ENCODE results near the gene ARHGEF6. TPM values are rescaled to one million over a fixed set of nuclear protein-coding genes. Genes with fewer than 3 reads are reported as not detected.
A peak's percentile ranks its signal among the peaks of the same experiment; 100 is the strongest.

Gene ARHGEF6
- polyA plus RNA-seq, 4 donors, result 1.1 to 6.4 (median 3.8) TPM

DNA sequence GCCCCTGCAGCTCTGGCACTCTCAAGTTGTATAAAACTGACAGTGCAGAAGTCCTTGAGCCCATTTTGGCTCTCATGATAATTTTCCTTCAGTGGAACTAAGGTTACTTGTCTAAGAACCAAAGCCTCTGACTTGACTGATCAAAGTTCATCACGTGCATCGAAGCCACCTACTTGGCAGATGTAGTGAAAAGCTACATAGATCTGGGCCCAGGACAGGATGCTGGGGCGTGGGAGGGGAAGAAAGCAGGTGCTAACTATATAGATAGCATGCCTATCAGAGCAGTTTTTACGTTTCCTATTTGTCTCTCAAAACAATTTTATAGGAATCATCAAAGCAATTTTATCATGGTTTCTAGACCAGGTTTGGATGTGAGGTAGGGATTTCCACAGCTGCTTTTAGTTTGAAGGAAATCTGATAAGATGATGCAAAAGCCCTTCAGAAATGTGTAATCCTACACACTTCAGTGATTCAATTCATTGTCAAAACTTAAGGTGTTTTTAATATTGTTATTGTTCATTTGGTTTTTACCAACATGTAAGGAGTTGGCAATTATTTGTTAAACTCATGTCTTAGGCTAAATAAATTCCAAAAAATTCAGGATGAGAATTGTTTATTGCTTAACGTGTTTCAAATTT is 134.0 kb downstream of the ARHGEF6 start:
- WGBS, 3 donors, result 22 to 64% (median 33%) methylated on average over 5 of the region's 5 CpGs
- Histone ChIP-seq H3K9me3 (ENCODE audit: control insufficient read depth in 2 of 2, insufficient read depth in 1 of 2, low read depth in 1 of 2, low read length in 1 of 2) (no peaks in the 10 kb centered on the region), H3K27me3 (ENCODE audit: control insufficient read depth in 3 of 3, insufficient read depth in 3 of 3, low read length in 3 of 3) (no peaks in the 10 kb centered on the region), H3K27ac (ENCODE audit: low read depth in 1 of 3, low read length in 2 of 3) (no peak overlapping the region), H3K36me3 (ENCODE audit: control insufficient read depth in 3 of 3, insufficient read depth in 2 of 3, low read depth in 1 of 3, low read length in 3 of 3) (no peaks in the 10 kb centered on the region), H3K4me1 (ENCODE audit: control insufficient read depth in 3 of 3, insufficient read depth in 2 of 3, low read depth in 1 of 3, low read length in 2 of 3) (no peaks in the 10 kb centered on the region), H3K4me3 (ENCODE audit: low read depth in 1 of 3, low read length in 3 of 3) (no peak overlapping the region)
- no peak for FAIRE-seq
- no peak for DNase-seq

DNA sequence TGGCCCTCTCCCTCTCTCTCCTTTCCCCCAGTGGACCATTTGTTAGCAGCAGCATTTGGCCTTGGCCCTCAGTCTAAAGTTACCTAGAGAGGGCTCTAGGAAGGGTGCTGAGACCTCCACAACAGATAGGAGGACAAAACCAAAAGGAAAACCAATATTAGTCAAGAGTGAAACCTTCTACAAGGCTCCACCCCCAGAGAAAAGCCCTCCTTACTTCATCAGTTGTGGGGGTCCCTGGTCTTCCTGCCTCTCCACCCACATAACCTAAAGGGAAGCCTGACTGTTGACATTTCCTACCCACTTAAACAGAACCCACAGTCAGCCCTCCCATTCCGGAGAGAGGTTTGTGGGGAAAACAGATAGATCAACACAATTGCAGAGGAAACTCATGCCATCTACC is 137.5 kb downstream of the ARHGEF6 start:
- Histone ChIP-seq H3K4me1 (ENCODE audit: control insufficient read depth in 3 of 3, insufficient read depth in 2 of 3, low read depth in 1 of 3, low read length in 2 of 3) (no peaks in the 10 kb centered on the region), H3K9me3 (ENCODE audit: control insufficient read depth in 2 of 2, insufficient read depth in 1 of 2, low read depth in 1 of 2, low read length in 1 of 2) (no peaks in the 10 kb centered on the region), H3K4me3 (ENCODE audit: low read depth in 1 of 3, low read length in 3 of 3) (no peak overlapping the region), H3K36me3 (ENCODE audit: control insufficient read depth in 3 of 3, insufficient read depth in 2 of 3, low read depth in 1 of 3, low read length in 3 of 3) (no peaks in the 10 kb centered on the region), H3K27me3 (ENCODE audit: control insufficient read depth in 3 of 3, insufficient read depth in 3 of 3, low read length in 3 of 3) (no peaks in the 10 kb centered on the region), H3K27ac (ENCODE audit: low read depth in 1 of 3, low read length in 2 of 3) (peak overlapping the region in 1 of 3 donors; percentile 38)
- 29 to 65% (median 59%) methylated on average over 1 of the region's 1 CpG for WGBS, 3 donors
- DNase-seq, result no peak
- no peak for FAIRE-seq

DNA sequence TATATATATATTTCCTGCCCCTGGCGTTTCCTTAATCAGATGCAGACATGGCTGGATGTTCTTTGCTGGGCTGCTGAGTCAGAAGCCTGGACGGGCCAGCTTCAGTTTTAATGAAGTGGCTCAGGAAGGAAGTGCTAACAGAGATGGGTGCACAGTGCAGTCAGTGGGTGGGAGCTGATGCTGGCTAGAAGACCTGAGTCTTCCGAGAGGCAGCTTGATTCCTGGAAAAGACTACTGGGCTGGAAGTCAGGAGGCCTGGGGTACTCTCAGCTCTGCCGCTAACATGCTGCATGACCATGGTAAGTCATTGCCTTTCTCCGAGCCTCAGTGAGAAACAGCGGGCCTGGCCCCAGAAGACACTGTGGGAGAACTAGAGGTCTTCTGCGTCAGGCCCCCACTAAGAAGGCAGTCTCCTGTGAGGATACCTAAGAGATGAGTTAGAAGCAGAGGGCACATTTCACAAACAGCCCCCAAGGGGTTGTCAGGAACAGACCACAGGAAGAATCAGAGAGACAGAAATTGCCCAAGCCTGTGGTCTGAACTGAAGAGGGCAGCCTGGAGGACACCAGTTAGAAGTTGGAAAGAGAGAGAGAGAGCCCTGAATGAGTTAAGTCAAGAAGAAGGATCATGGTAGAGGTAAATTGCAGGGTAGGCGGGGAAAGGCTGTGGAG is 141.1 kb downstream of the ARHGEF6 start:
- H3K4me3 ChIP-seq (ENCODE audit: low read depth in 1 of 3, low read length in 3 of 3), result no peak overlapping the region
- H3K27me3 ChIP-seq (ENCODE audit: control insufficient read depth in 3 of 3, insufficient read depth in 3 of 3, low read length in 3 of 3), result no peaks in the 10 kb centered on the region
- no peaks in the 10 kb centered on the region for H3K4me1 ChIP-seq (ENCODE audit: control insufficient read depth in 3 of 3, insufficient read depth in 2 of 3, low read depth in 1 of 3, low read length in 2 of 3)
- WGBS, 3 donors, result 63 to 76% (median 66%) methylated on average over 8 of the region's 8 CpGs
- no peaks in the 10 kb centered on the region for H3K36me3 ChIP-seq (ENCODE audit: control insufficient read depth in 3 of 3, insufficient read depth in 2 of 3, low read depth in 1 of 3, low read length in 3 of 3)
- FAIRE-seq, result no peak
- H3K9me3 ChIP-seq (ENCODE audit: control insufficient read depth in 2 of 2, insufficient read depth in 1 of 2, low read depth in 1 of 2, low read length in 1 of 2), result no peaks in the 10 kb centered on the region
- DNase-seq, result no peak
- H3K27ac ChIP-seq (ENCODE audit: low read depth in 1 of 3, low read length in 2 of 3), result peak overlapping the region in 1 of 3 donors; percentile 58

DNA sequence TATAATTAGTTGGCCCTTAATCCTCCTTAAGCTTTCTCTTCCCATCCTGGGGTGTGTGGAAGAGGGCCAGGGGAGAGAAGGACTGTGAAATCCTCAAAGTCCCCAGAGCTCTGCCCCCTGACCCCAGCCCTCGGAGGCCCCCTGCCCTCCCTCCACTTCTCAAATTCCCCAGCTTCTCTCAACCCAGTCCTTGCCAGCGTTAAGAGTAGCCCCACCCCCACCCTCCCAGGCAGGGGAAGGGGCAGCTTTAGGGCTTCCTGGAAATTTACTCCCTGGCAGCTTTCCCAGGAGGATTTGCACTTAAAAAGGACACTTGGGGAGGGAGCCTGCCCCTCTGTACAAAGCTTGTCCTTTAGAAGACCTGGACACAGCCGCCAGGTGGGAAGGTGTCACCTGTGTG is 144.6 kb downstream of the ARHGEF6 start:
- Histone ChIP-seq H3K4me3 (ENCODE audit: low read depth in 1 of 3, low read length in 3 of 3) (no peak overlapping the region), H3K36me3 (ENCODE audit: control insufficient read depth in 3 of 3, insufficient read depth in 2 of 3, low read depth in 1 of 3, low read length in 3 of 3) (no peaks in the 10 kb centered on the region), H3K27me3 (ENCODE audit: control insufficient read depth in 3 of 3, insufficient read depth in 3 of 3, low read length in 3 of 3) (no peaks in the 10 kb centered on the region), H3K27ac (ENCODE audit: low read depth in 1 of 3, low read length in 2 of 3) (no peak overlapping the region), H3K4me1 (ENCODE audit: control insufficient read depth in 3 of 3, insufficient read depth in 2 of 3, low read depth in 1 of 3, low read length in 2 of 3) (no peaks in the 10 kb centered on the region), H3K9me3 (ENCODE audit: control insufficient read depth in 2 of 2, insufficient read depth in 1 of 2, low read depth in 1 of 2, low read length in 1 of 2) (no peaks in the 10 kb centered on the region)
- no peak for FAIRE-seq
- no peak for DNase-seq
- WGBS, 3 donors, result 8 to 41% (median 25%) methylated on average over 3 of the region's 3 CpGs

DNA sequence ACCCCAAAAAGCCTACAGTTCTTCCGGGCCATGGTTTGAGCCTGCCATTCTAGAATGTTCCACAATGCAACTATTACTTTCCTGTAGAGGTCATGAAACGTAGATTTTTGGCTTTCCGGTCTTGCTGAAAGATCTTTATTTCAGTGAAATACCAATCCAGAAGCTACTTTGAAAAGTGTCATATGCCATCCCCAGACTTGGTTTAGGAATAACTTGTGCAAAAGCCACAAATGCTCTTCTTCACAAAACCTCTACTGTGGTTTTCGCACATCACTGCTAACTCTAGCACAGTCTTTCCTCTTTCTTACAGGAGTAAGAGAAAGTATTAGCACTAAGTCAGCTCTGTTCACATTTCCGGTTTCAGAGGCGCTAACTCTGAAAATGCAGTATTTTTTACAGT is 145.5 kb downstream of the ARHGEF6 start:
- Histone ChIP-seq H3K36me3 (ENCODE audit: control insufficient read depth in 3 of 3, insufficient read depth in 2 of 3, low read depth in 1 of 3, low read length in 3 of 3) (no peaks in the 10 kb centered on the region), H3K9me3 (ENCODE audit: control insufficient read depth in 2 of 2, insufficient read depth in 1 of 2, low read depth in 1 of 2, low read length in 1 of 2) (no peaks in the 10 kb centered on the region), H3K27ac (ENCODE audit: low read depth in 1 of 3, low read length in 2 of 3) (no peak overlapping the region), H3K4me3 (ENCODE audit: low read depth in 1 of 3, low read length in 3 of 3) (no peak overlapping the region), H3K27me3 (ENCODE audit: control insufficient read depth in 3 of 3, insufficient read depth in 3 of 3, low read length in 3 of 3) (no peaks in the 10 kb centered on the region), H3K4me1 (ENCODE audit: control insufficient read depth in 3 of 3, insufficient read depth in 2 of 3, low read depth in 1 of 3, low read length in 2 of 3) (no peaks in the 10 kb centered on the region)
- no peak for FAIRE-seq
- WGBS, 3 donors, result 61 to 84% (median 61%) methylated on average over 6 of the region's 6 CpGs
- DNase-seq, result peak in 1 of 2 donors; percentile 32

DNA sequence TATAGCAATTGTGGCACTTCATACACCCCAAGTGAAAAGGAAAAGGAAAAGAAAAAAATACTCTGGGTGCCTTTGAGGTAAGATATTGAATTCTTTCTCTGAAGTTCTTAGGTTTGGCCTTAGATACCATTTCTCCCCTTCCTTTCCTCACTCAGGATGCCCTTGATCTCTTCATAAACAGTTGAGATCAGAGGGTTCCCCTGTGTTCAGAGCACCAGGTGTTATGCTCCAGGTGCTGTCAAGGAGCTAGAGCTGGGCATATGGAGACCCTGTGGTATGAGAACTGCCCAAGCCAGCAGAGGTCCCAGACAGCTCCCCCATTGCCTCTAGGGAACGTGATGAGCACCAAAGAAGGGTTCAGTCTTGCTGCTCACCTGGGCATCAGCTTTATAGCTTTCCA is 149.9 kb downstream of the ARHGEF6 start:
- WGBS, 3 donors, result 20 to 59% (median 21%) methylated on average over 1 of the region's 1 CpG
- no peak for DNase-seq

DNA sequence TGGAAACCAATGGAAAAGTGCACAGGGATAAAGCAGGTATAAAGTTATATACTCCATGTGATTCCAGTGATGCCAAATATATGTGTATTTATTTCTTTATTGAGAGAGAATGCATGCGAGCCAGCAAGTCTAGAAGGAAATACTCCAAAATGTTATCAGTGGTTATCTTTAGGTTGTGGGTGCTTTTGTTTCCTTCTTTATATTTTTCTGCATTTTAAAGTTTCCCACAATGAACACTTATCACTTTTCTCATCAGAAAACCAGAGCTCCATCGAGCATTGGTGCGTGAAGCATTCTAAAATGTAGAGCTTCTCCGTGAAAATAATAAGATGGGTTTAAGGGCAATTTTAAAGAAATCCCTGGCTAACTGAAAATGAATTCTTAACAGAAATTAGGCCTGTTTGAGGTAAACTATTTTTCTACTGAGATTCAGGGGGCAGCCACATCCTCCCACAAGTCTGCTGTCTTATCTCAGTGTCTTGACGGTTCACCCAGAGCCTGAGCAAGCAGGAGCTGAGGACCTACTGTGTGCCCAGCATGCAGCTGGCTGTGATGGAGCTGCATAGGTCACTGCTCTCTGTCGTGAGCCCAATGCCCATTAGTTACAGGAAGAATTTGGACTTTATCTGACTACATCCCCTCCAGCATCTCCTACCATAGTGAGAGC is 151.5 kb downstream of the ARHGEF6 start:
- no peaks in the 10 kb centered on the region for H3K36me3 ChIP-seq (ENCODE audit: control insufficient read depth in 3 of 3, insufficient read depth in 2 of 3, low read depth in 1 of 3, low read length in 3 of 3)
- WGBS, 3 donors, result 46 to 61% (median 59%) methylated on average over 6 of the region's 6 CpGs
- no peak for FAIRE-seq

More for the DNA sequence above, 149.9 kb downstream of the ARHGEF6 start:
- FAIRE-seq, result no peak
- H3K27me3 ChIP-seq (ENCODE audit: control insufficient read depth in 3 of 3, insufficient read depth in 3 of 3, low read length in 3 of 3), result no peaks in the 10 kb centered on the region
- H3K36me3 ChIP-seq (ENCODE audit: control insufficient read depth in 3 of 3, insufficient read depth in 2 of 3, low read depth in 1 of 3, low read length in 3 of 3), result no peaks in the 10 kb centered on the region
- H3K4me1 ChIP-seq (ENCODE audit: control insufficient read depth in 3 of 3, insufficient read depth in 2 of 3, low read depth in 1 of 3, low read length in 2 of 3), result no peaks in the 10 kb centered on the region
- no peak overlapping the region for H3K4me3 ChIP-seq (ENCODE audit: low read depth in 1 of 3, low read length in 3 of 3)
- H3K9me3 ChIP-seq (ENCODE audit: control insufficient read depth in 2 of 2, insufficient read depth in 1 of 2, low read depth in 1 of 2, low read length in 1 of 2), result no peaks in the 10 kb centered on the region
- no peak overlapping the region for H3K27ac ChIP-seq (ENCODE audit: low read depth in 1 of 3, low read length in 2 of 3)

DNA sequence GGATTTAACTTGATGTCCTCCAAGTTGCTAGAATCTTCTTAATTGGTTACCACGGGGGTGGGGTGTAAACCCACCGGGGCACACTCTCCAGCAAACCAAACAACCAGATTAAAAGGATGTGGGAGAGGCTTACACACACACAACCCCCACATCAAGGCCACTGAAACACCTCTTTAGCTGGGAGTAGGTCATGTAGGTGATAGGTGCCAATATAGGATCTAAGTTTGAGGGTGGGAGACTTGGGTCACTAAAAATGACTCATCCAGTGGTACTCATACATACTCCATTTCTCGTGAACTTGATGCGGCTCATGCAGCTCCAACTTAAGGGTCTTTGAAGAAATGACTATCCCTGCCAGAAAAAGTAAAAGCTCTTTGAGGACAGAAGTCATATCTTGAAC is 153.3 kb downstream of the ARHGEF6 start:
- DNase-seq (no peak), FAIRE-seq (no peak)
- Histone ChIP-seq H3K27me3 (ENCODE audit: control insufficient read depth in 3 of 3, insufficient read depth in 3 of 3, low read length in 3 of 3) (no peaks in the 10 kb centered on the region), H3K9me3 (ENCODE audit: control insufficient read depth in 2 of 2, insufficient read depth in 1 of 2, low read depth in 1 of 2, low read length in 1 of 2) (no peaks in the 10 kb centered on the region), H3K4me1 (ENCODE audit: control insufficient read depth in 3 of 3, insufficient read depth in 2 of 3, low read depth in 1 of 3, low read length in 2 of 3) (no peaks in the 10 kb centered on the region), H3K36me3 (ENCODE audit: control insufficient read depth in 3 of 3, insufficient read depth in 2 of 3, low read depth in 1 of 3, low read length in 3 of 3) (no peaks in the 10 kb centered on the region), H3K27ac (ENCODE audit: low read depth in 1 of 3, low read length in 2 of 3) (no peak overlapping the region), H3K4me3 (ENCODE audit: low read depth in 1 of 3, low read length in 3 of 3) (no peak overlapping the region)
- 54 to 63% (median 61%) methylated on average over 4 of the region's 4 CpGs for WGBS, 3 donors

More for the DNA sequence above, 151.5 kb downstream of the ARHGEF6 start:
- no peaks in the 10 kb centered on the region for H3K9me3 ChIP-seq (ENCODE audit: control insufficient read depth in 2 of 2, insufficient read depth in 1 of 2, low read depth in 1 of 2, low read length in 1 of 2)
- no peak for DNase-seq
- H3K27ac ChIP-seq (ENCODE audit: low read depth in 1 of 3, low read length in 2 of 3), result no peak overlapping the region
- H3K27me3 ChIP-seq (ENCODE audit: control insufficient read depth in 3 of 3, insufficient read depth in 3 of 3, low read length in 3 of 3), result no peaks in the 10 kb centered on the region
- no peaks in the 10 kb centered on the region for H3K4me1 ChIP-seq (ENCODE audit: control insufficient read depth in 3 of 3, insufficient read depth in 2 of 3, low read depth in 1 of 3, low read length in 2 of 3)
- no peak overlapping the region for H3K4me3 ChIP-seq (ENCODE audit: low read depth in 1 of 3, low read length in 3 of 3)

Data from small intestine (tissue), 7 donors.